GM12873 (cell line): ENCODE measurements around the gene SEC11A.

Source experiments
- TF ChIP-seq, protein P1 (sequence below): IDR thresholded peaks from 2 replicates; pipeline ENCODE4 v1.5.1; 2012; ENCODE audit warnings: low read depth, mild to moderate bottlenecking, moderate library complexity, low read length, control low read depth; ENCODE audit not compliant: insufficient read depth; ENCODE audit errors: missing control alignments

Gene SEC11A

DNA sequence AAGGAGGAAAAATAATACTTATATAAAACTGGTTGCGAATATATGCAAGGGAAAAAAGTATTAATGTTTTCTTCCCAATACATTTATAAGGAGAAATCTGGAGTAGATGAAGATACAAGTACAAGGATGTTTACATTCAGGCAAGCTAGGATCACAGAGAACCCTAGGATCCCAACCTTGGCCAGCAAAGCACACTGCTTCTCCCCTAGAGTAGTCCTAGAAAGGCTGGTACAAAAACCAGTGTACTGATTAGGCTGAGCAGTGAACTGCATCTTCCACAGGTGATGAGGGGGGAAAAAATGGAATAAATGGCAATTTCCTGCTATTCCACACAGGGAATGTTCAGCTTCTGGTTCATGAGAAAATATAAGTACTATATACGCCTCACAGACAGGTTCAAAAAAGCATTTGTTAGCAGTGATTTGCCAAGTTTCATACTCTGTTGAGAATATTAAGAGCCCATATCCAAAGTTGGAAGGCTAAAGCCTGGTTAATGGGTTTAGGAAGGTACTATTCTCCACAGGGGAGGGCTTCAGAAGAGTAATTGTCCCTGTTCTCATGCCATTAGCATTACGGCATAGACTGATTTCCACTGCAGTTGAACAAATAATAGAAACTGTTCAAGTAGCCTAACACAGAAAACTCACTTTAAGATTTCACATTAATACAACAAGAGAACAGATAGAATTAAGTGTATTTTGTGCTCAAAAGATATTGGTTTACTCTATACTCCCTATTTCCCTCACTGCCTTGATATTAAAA is 47.5 kb downstream of the SEC11A start:
- TF ChIP-seq, protein P1, sequence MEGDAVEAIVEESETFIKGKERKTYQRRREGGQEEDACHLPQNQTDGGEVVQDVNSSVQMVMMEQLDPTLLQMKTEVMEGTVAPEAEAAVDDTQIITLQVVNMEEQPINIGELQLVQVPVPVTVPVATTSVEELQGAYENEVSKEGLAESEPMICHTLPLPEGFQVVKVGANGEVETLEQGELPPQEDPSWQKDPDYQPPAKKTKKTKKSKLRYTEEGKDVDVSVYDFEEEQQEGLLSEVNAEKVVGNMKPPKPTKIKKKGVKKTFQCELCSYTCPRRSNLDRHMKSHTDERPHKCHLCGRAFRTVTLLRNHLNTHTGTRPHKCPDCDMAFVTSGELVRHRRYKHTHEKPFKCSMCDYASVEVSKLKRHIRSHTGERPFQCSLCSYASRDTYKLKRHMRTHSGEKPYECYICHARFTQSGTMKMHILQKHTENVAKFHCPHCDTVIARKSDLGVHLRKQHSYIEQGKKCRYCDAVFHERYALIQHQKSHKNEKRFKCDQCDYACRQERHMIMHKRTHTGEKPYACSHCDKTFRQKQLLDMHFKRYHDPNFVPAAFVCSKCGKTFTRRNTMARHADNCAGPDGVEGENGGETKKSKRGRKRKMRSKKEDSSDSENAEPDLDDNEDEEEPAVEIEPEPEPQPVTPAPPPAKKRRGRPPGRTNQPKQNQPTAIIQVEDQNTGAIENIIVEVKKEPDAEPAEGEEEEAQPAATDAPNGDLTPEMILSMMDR, result no peak

- TF ChIP-seq, protein P1, result no peak
Measured at GRCh38 chr15:84666373-84666772, 49.6 kb downstream of the SEC11A start.

DNA sequence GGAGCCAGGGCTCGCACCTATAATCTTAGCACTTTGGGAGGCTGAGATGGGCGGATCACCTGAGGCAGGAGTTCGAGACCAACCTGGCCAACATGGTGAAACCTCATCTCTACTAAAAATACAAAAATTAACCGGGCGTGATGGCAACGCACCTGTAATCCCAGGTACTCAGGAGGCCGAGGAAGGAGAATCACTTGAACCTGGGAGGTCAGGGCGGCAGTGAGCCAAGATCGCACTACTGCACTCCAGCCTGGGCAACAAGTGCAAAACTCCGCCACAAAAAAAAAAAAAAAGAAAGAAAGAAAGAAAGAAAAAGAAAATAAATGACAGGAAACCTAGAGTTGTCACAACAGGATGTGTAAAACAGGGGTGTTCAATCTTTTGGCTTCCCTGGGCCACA is 54.9 kb downstream of the SEC11A start:
- TF ChIP-seq, protein P1, result no peak

GRCh38 chr15:84659904-84660781 is 55.8 kb downstream of the SEC11A start:
- TF ChIP-seq, protein P1, result no peak

- TF ChIP-seq, protein P1, result no peak
Measured at GRCh38 chr15:84658788-84659411, 57.0 kb downstream of the SEC11A start.

GRCh38 chr15:84658080-84658787 is 57.7 kb downstream of the SEC11A start, which contains the start of gene NMB:
Gene NMB, minus strand, starts transcription at chr15:84658199. Its CDS starts 47 bp downstream, at chr15:84658152.
- TF ChIP-seq, protein P1, result peak; percentile 60
